HepG2 (cell line): ENCODE measurements around the gene CLPTM1L. TPM values are rescaled to one million over a fixed set of nuclear protein-coding genes. Genes with fewer than 3 reads are reported as not detected.
"Not testable (repeated sequence)": the region's sequence is repeated elsewhere in the genome, so short reads cannot be mapped to it uniquely, and the experiment has no call there.

Source experiments
- ATAC-seq: fragments of 200-7000 bp; cut with Tn5 transposase; 3 replicates; pipeline ENCODE4 v1.9.1; 2020; ENCODE audit warnings: mild to moderate bottlenecking, moderate library complexity
- BruUV-seq: library from RNA; stranded (reverse); fragments of 400-500 nt; replicated peaks from 2 replicates; lab custom pipeline; 2021; lab: Mats Ljungman, UMichigan
- CTCF ChIA-PET: fragments of 300-600 bp; formaldehyde crosslinking; extraction: SDS; loops from one replicate; lab custom pipeline; 2021; ENCODE audit warnings: low total read pairs, inconsistent platforms, low intra/inter-chr PET ratio; lab: Yijun Ruan, JAX
- POLR2A ChIA-PET: fragments of 350-600 bp; sonication (Branson Sonifier 250); formaldehyde crosslinking; loops from one replicate; lab custom pipeline; 2020; ENCODE audit warnings: antibody characterized with exemption, inconsistent platforms; lab: Yijun Ruan, JAX
- DNase-seq: peaks from one replicate; pipeline ENCODE4 v3.0.0-alpha.2; 2015; ENCODE audit warnings: low spot score
- FAIRE-seq: peaks from 3 replicates; lab custom pipeline; 2011; peaks lifted over from hg19 to GRCh38; lab: Jason Lieb, UNC
- H2AFZ ChIP-seq: one replicate; pipeline ENCODE4 v1.6.1; 2011; ENCODE audit warnings: low read length, inconsistent platforms
- H3K27ac ChIP-seq: fragments of 300-600 bp; 3 replicates; pipeline ENCODE4 v1.8.0; 2011; ENCODE audit warnings: mixed run types, mild to moderate bottlenecking, mixed read lengths, low read length, inconsistent platforms; ENCODE audit not compliant: insufficient read depth; ENCODE audit errors: extremely low read length
- H3K27me3 ChIP-seq, 2 experiments: fragments of 200-600 bp in 1 of 2; 2 replicates in 1 of 2; 3 replicates in 1 of 2; pipeline versions ENCODE4 v1.6.0 to v1.8.0; 2011; ENCODE audit warnings: low read length in 2 of 2, mild to moderate bottlenecking in 2 of 2, moderate library complexity in 2 of 2, inconsistent platforms in 1 of 2; ENCODE audit not compliant: insufficient read depth in 2 of 2, control insufficient read depth in 1 of 2
- H3K36me3 ChIP-seq, 2 experiments: fragments of 200-600 bp in 1 of 2; replicated peaks in 1 of 2; 2 replicates in 1 of 2; 3 replicates in 1 of 2; pipeline versions ENCODE4 v1.5.1 to v1.8.0; 2011; ENCODE audit warnings: low read length in 2 of 2, inconsistent platforms in 1 of 2; ENCODE audit not compliant: insufficient read depth in 2 of 2, control insufficient read depth in 1 of 2
- H3K4me1 ChIP-seq: 2 replicates; pipeline ENCODE4 v1.5.1; 2012; ENCODE audit warnings: low read length, inconsistent platforms; ENCODE audit not compliant: insufficient read depth
- H3K4me2 ChIP-seq: 2 replicates; pipeline ENCODE4 v1.6.0; 2011; ENCODE audit warnings: low read depth, low read length, inconsistent platforms
- H3K4me3 ChIP-seq, 3 experiments: fragments of 200-600 bp in 1 of 3; sonication (generic), shearing (Covaris generic) in 1 of 3; replicated peaks in 1 of 3; 2 replicates each; pipeline ENCODE4 v1.5.1; 2011 to 2016; ENCODE audit warnings: low read length in 3 of 3, inconsistent platforms in 2 of 3, low read depth in 2 of 3, mild to moderate bottlenecking in 2 of 3, control low read depth in 1 of 3, mixed read lengths in 1 of 3; ENCODE audit not compliant: insufficient read depth in 1 of 3
- H3K79me2 ChIP-seq: one replicate; pipeline ENCODE4 v1.6.1; 2011; ENCODE audit warnings: low read length, inconsistent platforms; ENCODE audit not compliant: insufficient read depth
- H3K9ac ChIP-seq: 2 replicates; pipeline ENCODE4 v1.6.0; 2011; ENCODE audit warnings: mild to moderate bottlenecking, low read depth, low read length, inconsistent platforms; ENCODE audit not compliant: insufficient read depth
- H3K9me3 ChIP-seq: 2 replicates; pipeline ENCODE4 v1.5.1; 2012; ENCODE audit warnings: mild to moderate bottlenecking, low read length
- H4K20me1 ChIP-seq: 2 replicates; pipeline ENCODE4 v1.6.0; 2011; ENCODE audit warnings: inconsistent platforms, mild to moderate bottlenecking, low read length, moderate library complexity; ENCODE audit not compliant: insufficient read depth
- WGBS: methylation state at CpG from one replicate; pipeline ENCODE4 v1.1.6; 2017; ENCODE audit warnings: low lambda C conversion rate; 5-methylcytosine and 5-hydroxymethylcytosine counted together
- in situ Hi-C: cut with HindIII; loops from 2 replicates; pipeline ENCODE4 v1.10.0; 2017; ENCODE audit warnings: low pct_unique_long_range_greater_than_20kb; ENCODE audit not compliant: extremely low pct_ligation_motif_present
- intact Hi-C: fragments of 100-400 bp; cut with micrococcal nuclease; formaldehyde crosslinking; loops from one replicate; pipeline ENCODE4 v1.10.0; 2022; ENCODE audit not compliant: unreplicated experiment
- polyA plus RNA-seq, 8 experiments: library from polyadenylated mRNA; depleted of rRNA in 3 of 8; stranded (reverse) in 7 of 8; unstranded in 1 of 8; fragments of >200 nt; fragmentation: Illumina TruSeq in 4 of 8; extraction: Trizol in 4 of 8; gene quantifications; 2 replicates each; pipeline versions ENCODE4 v1.2.1 to v1.2.3, GENCODE V29; 2011 to 2016; ENCODE audit warnings: low read depth in 4 of 8, missing spikeins in 1 of 8, mixed read lengths in 1 of 8; ENCODE audit not compliant: insufficient read depth in 1 of 8
- total RNA-seq, 5 experiments: library from RNA; depleted of rRNA; stranded (reverse); fragments of >200 nt; fragmentation: Illumina TruSeq; extraction: Trizol; gene quantifications; 2 replicates each; pipeline ENCODE4 v1.2.3, GENCODE V29; 2016; ENCODE audit warnings: low read depth in 1 of 5

CLPTM1L gene
- total and polyA plus RNA-seq, 2 of the 13 experiments (the other 11 are each of a cell fraction or from before 2014, with no cell fraction given) = 80.3 to 124 TPM

GRCh38 chr5:1284336-1284970 lies 60.4 kb downstream of the CLPTM1L start:
- not testable (repeated sequence) for DNase-seq, FAIRE-seq

GRCh38 chr5:1283729-1284041 lies 61.2 kb downstream of the CLPTM1L start:
- H3K4me3 ChIP-seq, DNase-seq, intact Hi-C loops, H3K27me3 ChIP-seq, FAIRE-seq, H3K4me1 ChIP-seq, H2AFZ ChIP-seq, H3K79me2 ChIP-seq, H3K4me2 ChIP-seq, BruUV-seq, ATAC-seq, in situ Hi-C loops, H3K36me3 ChIP-seq, CTCF ChIA-PET, H3K27ac ChIP-seq, H3K9ac ChIP-seq, H3K9me3 ChIP-seq, POLR2A ChIA-PET, H4K20me1 ChIP-seq: not testable (repeated sequence)
- WGBS = 68% methylated on average over 13 of the region's 16 CpGs

More at GRCh38 chr5:1284336-1284970, 60.4 kb downstream of the CLPTM1L start:
- H3K27ac ChIP-seq, H3K27me3 ChIP-seq, H3K79me2 ChIP-seq, BruUV-seq, intact Hi-C loops, H3K4me2 ChIP-seq, in situ Hi-C loops, H3K4me1 ChIP-seq, H3K9me3 ChIP-seq, H3K9ac ChIP-seq, H3K4me3 ChIP-seq, H2AFZ ChIP-seq, H3K36me3 ChIP-seq, POLR2A ChIA-PET, CTCF ChIA-PET, ATAC-seq, H4K20me1 ChIP-seq: not testable (repeated sequence)
- 62% methylated on average over 14 of the region's 27 CpGs for WGBS

DNA sequence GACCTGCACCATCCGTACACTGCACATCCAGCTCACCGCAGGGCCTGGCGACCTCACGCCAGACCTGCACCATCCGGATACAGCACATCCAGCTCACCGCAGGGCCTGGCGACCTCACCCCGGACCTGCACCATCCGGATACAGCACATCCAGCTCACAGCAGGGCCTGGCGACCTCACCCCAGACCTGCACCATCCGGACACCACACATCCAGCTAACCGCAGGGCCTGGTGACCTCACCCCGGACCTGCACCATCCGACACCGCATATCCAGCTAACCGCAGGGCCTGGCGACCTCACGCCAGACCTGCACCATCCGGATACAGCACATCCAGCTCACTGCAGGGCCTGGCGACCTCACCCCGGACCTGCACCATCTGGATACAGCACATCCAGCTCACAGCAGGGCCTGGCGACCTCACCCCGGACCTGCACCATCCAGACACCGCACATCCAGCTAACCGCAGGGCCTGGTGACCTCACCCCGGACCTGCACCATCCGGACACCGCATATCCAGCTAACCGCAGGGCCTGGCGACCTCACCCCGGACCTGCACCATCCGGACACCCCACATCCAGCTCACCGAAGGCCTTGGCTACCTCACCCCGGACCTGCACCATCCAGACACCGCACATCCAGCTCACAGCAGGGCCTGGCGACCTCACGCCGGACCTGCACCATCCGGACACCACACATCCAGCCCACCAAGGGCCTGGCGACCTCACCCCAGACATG lies 61.7 kb downstream of the CLPTM1L start:
- FAIRE-seq, intact Hi-C loops, POLR2A ChIA-PET, DNase-seq, H3K9me3 ChIP-seq, H3K4me3 ChIP-seq, H3K27me3 ChIP-seq, ATAC-seq, H3K27ac ChIP-seq, H3K79me2 ChIP-seq, CTCF ChIA-PET, H3K36me3 ChIP-seq, BruUV-seq, H3K4me2 ChIP-seq, in situ Hi-C loops, H4K20me1 ChIP-seq, H3K9ac ChIP-seq, H2AFZ ChIP-seq, H3K4me1 ChIP-seq: not testable (repeated sequence)
- 75% methylated on average over 30 of the region's 40 CpGs for WGBS
